ENCODE measurements around the gene SLC10A1. TPM values are rescaled to one million over a fixed set of nuclear protein-coding genes. Genes with fewer than 3 reads are reported as not detected.

The SLC10A1 gene
- total RNA-seq, 4 donors from 2014 or later, result not detected

DNA sequence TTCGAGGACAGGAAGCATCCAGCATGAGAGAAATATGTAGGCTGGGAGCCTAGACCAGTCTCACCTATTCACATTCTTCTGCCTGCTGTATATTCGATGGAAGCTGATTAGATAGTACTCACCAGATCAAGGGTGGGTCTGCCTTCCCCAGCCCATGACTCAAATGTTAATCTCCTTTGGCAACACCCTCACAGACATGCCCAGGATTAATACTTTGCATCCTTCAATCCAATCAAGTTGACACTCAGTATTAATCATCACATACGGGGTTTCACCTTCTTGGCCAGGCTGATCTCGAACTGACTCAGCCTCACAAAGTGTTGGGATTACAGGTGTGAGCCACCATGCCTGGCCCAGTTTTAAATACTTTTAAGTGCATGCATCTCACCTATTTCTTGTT, 30.5 kb upstream of the SLC10A1 start:
- intact Hi-C loops (cut with DNase I), result no loop called here
- no peak overlapping the region for H3K4me3 ChIP-seq
- peaks cover 0 to 4% (median 0%) of the 10 kb centered on the region in 3 donors for H3K9me3 ChIP-seq
- WGBS, 2 donors, result 36 to 41% methylated on average over 4 of the region's 4 CpGs
- no peak for DNase-seq
- TF ChIP-seq, protein P1, sequence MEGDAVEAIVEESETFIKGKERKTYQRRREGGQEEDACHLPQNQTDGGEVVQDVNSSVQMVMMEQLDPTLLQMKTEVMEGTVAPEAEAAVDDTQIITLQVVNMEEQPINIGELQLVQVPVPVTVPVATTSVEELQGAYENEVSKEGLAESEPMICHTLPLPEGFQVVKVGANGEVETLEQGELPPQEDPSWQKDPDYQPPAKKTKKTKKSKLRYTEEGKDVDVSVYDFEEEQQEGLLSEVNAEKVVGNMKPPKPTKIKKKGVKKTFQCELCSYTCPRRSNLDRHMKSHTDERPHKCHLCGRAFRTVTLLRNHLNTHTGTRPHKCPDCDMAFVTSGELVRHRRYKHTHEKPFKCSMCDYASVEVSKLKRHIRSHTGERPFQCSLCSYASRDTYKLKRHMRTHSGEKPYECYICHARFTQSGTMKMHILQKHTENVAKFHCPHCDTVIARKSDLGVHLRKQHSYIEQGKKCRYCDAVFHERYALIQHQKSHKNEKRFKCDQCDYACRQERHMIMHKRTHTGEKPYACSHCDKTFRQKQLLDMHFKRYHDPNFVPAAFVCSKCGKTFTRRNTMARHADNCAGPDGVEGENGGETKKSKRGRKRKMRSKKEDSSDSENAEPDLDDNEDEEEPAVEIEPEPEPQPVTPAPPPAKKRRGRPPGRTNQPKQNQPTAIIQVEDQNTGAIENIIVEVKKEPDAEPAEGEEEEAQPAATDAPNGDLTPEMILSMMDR (IDR thresholded peaks at IDR 0.05), result no peak
- no peak for TF ChIP-seq POLR2A (IDR thresholded peaks at IDR 0.05)
- H3K36me3 ChIP-seq, result no peaks in the 10 kb centered on the region
- peaks cover 0 to 4% (median 0%) of the 10 kb centered on the region in 3 donors for H3K4me1 ChIP-seq
- no peaks in the 10 kb centered on the region for H3K27me3 ChIP-seq
- no peak overlapping the region for H3K27ac ChIP-seq

DNA sequence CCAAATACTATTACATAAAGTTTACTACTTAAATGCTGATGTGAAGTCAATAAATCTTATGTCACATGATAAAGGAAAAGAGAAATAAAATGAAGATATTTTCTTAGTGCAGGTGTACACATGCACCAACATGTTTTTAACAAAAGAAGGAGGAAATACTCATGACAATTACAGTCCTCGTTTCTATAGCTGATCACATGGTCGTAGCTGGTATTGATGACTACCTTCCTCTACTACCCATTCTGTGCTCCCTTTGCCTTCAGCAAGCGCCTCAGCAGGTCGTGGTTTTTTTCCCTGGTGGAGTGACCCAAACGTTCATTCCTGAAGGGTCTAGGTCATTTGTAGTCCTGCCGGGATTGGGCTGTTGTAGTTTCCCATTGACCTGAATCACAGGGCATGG, 25.4 kb upstream of the SLC10A1 start:
- TF ChIP-seq, protein P1 (IDR thresholded peaks at IDR 0.05), result no peak
- TF ChIP-seq POLR2A (IDR thresholded peaks at IDR 0.05), result no peak
- Histone ChIP-seq H3K36me3 (no peaks in the 10 kb centered on the region), H3K27me3 (peaks cover 0 to 19% (median 0%) of the 10 kb centered on the region in 4 donors), H3K4me1 (peaks cover 0 to 6% (median 0%) of the 10 kb centered on the region in 3 donors), H3K9me3 (no peaks in the 10 kb centered on the region), H3K4me3 (no peak overlapping the region), H3K27ac (no peak overlapping the region)
- no peak for DNase-seq
- intact Hi-C loops (cut with DNase I), result loop anchor here (5.0 kb wide), 1 partner anchor 205 kb away; no protein-coding TSS in a partner anchor
- WGBS, 2 donors, result 49 to 59% methylated on average over 6 of the region's 6 CpGs

DNA sequence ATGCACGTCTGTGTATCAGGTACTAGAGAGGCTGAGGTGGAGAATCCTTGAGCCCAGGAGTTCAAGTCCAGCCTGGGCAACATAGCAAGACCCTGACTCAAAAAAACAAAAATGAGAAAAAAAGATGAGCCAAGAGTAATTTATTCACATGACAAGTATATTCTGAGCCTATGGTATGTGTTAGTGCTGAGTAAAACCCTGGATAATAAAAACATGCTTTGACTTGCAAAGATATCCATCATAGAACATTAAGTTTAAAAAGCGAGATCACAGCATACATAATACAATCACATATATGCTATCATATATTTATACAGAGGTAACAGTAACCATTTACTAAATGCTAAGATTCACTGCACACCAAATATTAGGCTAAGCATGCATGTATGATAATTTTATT, 23.9 kb upstream of the SLC10A1 start:
- DNase-seq, result no peak
- no peak overlapping the region for H3K27ac ChIP-seq
- H3K9me3 ChIP-seq, result no peaks in the 10 kb centered on the region
- TF ChIP-seq POLR2A (IDR thresholded peaks at IDR 0.05), result no peak
- TF ChIP-seq, protein P1 (IDR thresholded peaks at IDR 0.05), result no peak
- peaks cover 0 to 33% (median 0%) of the 10 kb centered on the region in 4 donors for H3K27me3 ChIP-seq
- peaks cover 0 to 6% (median 0%) of the 10 kb centered on the region in 3 donors for H3K4me1 ChIP-seq
- no peaks in the 10 kb centered on the region for H3K36me3 ChIP-seq
- WGBS, 2 donors, result 24 to 33% methylated on average over 2 of the region's 2 CpGs
- H3K4me3 ChIP-seq, result no peak overlapping the region
- intact Hi-C loops (cut with DNase I), result loop anchor here (5.0 kb wide), 1 partner anchor 206 kb away; no protein-coding TSS in a partner anchor

DNA sequence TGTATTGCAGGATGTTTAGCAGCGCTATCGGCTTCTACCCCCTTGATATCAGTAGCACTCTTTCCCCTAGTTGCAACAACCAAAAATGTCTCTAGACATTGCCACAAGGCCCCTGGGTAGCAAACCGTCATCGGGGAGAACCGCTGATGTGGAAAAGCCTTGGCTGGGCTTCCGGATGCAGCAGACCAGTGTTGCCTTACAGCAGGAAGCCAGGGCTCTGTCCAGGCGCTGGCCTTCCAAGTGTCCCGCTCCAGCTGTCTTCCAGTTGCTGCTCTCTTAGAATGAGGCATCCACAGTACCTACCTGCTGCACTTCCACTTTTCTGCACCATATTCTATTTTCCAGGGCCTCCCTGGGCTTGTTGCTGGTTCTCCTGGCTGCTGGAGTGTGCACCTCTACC, 22.6 kb upstream of the SLC10A1 start:
- intact Hi-C loops (cut with DNase I), result loop anchor here (5.0 kb wide), 1 partner anchor 208 kb away; no protein-coding TSS in a partner anchor
- no peak for DNase-seq
- H3K4me3 ChIP-seq, result no peak overlapping the region
- H3K4me1 ChIP-seq, result peaks cover 0 to 6% (median 0%) of the 10 kb centered on the region in 3 donors
- peaks cover 0 to 43% (median 0%) of the 10 kb centered on the region in 4 donors for H3K27me3 ChIP-seq
- no peak overlapping the region for H3K27ac ChIP-seq
- TF ChIP-seq, protein P1 (IDR thresholded peaks at IDR 0.05), result no peak
- no peak for TF ChIP-seq POLR2A (IDR thresholded peaks at IDR 0.05)
- 78 to 91% methylated on average over 6 to 8 of the region's 8 CpGs for WGBS, 2 donors
- no peaks in the 10 kb centered on the region for H3K36me3 ChIP-seq
- no peaks in the 10 kb centered on the region for H3K9me3 ChIP-seq

DNA sequence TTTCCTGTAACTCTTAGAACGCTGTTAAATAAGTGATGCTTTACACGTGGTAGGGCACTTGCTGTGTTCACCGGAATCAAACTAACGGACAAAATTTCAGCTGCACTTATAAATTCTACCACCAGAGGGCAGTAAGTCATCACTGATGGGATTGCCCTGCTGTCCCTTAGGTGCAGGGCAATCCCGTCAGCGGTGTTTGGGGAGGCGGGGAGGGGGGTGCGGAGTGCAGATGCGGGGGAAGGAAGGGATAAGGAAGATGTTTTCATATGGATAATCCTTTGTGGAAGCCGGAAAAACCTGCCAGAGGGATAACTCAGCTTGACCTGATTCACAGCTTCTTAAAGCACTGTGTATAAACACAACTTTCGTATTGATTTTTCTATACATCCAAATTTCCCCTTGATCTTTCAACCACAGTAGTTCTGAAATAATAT, 21.7 kb upstream of the SLC10A1 start:
- Histone ChIP-seq H3K9me3 (no peaks in the 10 kb centered on the region), H3K4me1 (peaks cover 0 to 6% (median 0%) of the 10 kb centered on the region in 3 donors), H3K27ac (no peak overlapping the region), H3K4me3 (no peak overlapping the region), H3K36me3 (no peaks in the 10 kb centered on the region), H3K27me3 (peaks cover 0 to 50% (median 0%) of the 10 kb centered on the region in 4 donors)
- no peak for TF ChIP-seq POLR2A (IDR thresholded peaks at IDR 0.05)
- TF ChIP-seq, protein P1 (IDR thresholded peaks at IDR 0.05), result peak; percentile 86 to 93 (median 92)
- 7 to 11% methylated on average over 10 to 11 of the region's 11 CpGs for WGBS, 2 donors
- intact Hi-C loops (cut with DNase I), result no loop called here
- peak; percentile 2 for DNase-seq
